Measurements from ENCODE around the gene PTPRT.

Gene PTPRT

GRCh38 chr20:43198607-43199006 lies 8.9 kb upstream of the PTPRT start:
- H2BK120ac ChIP-seq (ENCODE audit: low read depth, low read length), result no peak overlapping the region
- no peak for DNase-seq

GRCh38 chr20:43196243-43196642 lies 6.5 kb upstream of the PTPRT start:
- Histone ChIP-seq H4K8ac (ENCODE audit: low read length) (no peak overlapping the region), H3K4me3 (ENCODE audit: insufficient read depth in 1 of 2, low read depth in 1 of 2, low read length in 2 of 2) (no peak overlapping the region), H3K36me3 (ENCODE audit: control insufficient read depth in 1 of 2, insufficient read depth in 2 of 2, low read depth in 1 of 2, low read length in 2 of 2) (no peaks in the 10 kb centered on the region), H3K27ac (ENCODE audit: low read length, poor library complexity, severe bottlenecking) (no peak overlapping the region), H2AK5ac (ENCODE audit: low read length, severe bottlenecking) (no peak overlapping the region), H2BK15ac (ENCODE audit: low read depth, poor library complexity, severe bottlenecking) (no peak overlapping the region), H3K4me1 (ENCODE audit: control insufficient read depth, insufficient read depth, low read depth, low read length) (no peaks in the 10 kb centered on the region), H2BK12ac (ENCODE audit: low read length in 2 of 2) (no peak overlapping the region), H3K9me3 (ENCODE audit: control insufficient read depth, low read length) (no peaks in the 10 kb centered on the region), H2BK5ac (ENCODE audit: low read depth, low read length, poor library complexity, severe bottlenecking) (no peak overlapping the region), H2AFZ (ENCODE audit: low read depth, low read length) (no peak overlapping the region), H2BK120ac (ENCODE audit: low read depth, low read length) (no peak overlapping the region), H3K27me3 (ENCODE audit: control insufficient read depth in 1 of 2, insufficient read depth in 1 of 2, low read length in 2 of 2) (peaks cover 10 to 34% of the 10 kb centered on the region in 2 experiments), H3K14ac (ENCODE audit: low read length in 2 of 2) (no peak overlapping the region), H3K23ac (ENCODE audit: low read length in 2 of 2) (no peak overlapping the region), H3K9ac (ENCODE audit: low read length) (no peak overlapping the region), H3K4me2 (ENCODE audit: low read length, poor library complexity, severe bottlenecking) (no peak overlapping the region), H3K4ac (ENCODE audit: low read depth in 1 of 2, low read length in 2 of 2) (no peak overlapping the region), H3K18ac (ENCODE audit: low read depth in 1 of 2, low read length in 2 of 2) (no peak overlapping the region), H3K79me1 (replicated peaks; ENCODE audit: low read length, poor library complexity, severe bottlenecking) (no peaks in the 10 kb centered on the region), H4K91ac (ENCODE audit: low read length) (no peak overlapping the region)
- no peak for DNase-seq
- 79% methylated on average over 3 of the region's 3 CpGs for WGBS

More at GRCh38 chr20:43198607-43199006, 8.9 kb upstream of the PTPRT start:
- no peak overlapping the region for H2AFZ ChIP-seq (ENCODE audit: low read depth, low read length)
- H3K27ac ChIP-seq (ENCODE audit: low read length, poor library complexity, severe bottlenecking), result no peak overlapping the region
- WGBS, result 43% methylated on average over 4 of the region's 4 CpGs
- H3K27me3 ChIP-seq (ENCODE audit: control insufficient read depth in 1 of 2, insufficient read depth in 1 of 2, low read length in 2 of 2), result peaks cover 0 to 16% of the 10 kb centered on the region in 2 experiments
- H3K4me1 ChIP-seq (ENCODE audit: control insufficient read depth, insufficient read depth, low read depth, low read length), result no peaks in the 10 kb centered on the region
- no peak overlapping the region for H3K14ac ChIP-seq (ENCODE audit: low read length in 2 of 2)
- no peak overlapping the region for H3K4ac ChIP-seq (ENCODE audit: low read depth in 1 of 2, low read length in 2 of 2)
- H3K36me3 ChIP-seq (ENCODE audit: control insufficient read depth in 1 of 2, insufficient read depth in 2 of 2, low read depth in 1 of 2, low read length in 2 of 2), result no peaks in the 10 kb centered on the region
- H3K9ac ChIP-seq (ENCODE audit: low read length), result no peak overlapping the region
- no peak overlapping the region for H3K4me3 ChIP-seq (ENCODE audit: insufficient read depth in 1 of 2, low read depth in 1 of 2, low read length in 2 of 2)
- no peak overlapping the region for H4K8ac ChIP-seq (ENCODE audit: low read length)
- no peak overlapping the region for H2AK5ac ChIP-seq (ENCODE audit: low read length, severe bottlenecking)
- no peak overlapping the region for H3K18ac ChIP-seq (ENCODE audit: low read depth in 1 of 2, low read length in 2 of 2)
- H3K79me1 ChIP-seq (replicated peaks; ENCODE audit: low read length, poor library complexity, severe bottlenecking), result no peaks in the 10 kb centered on the region
- no peak overlapping the region for H3K23ac ChIP-seq (ENCODE audit: low read length in 2 of 2)
- H4K91ac ChIP-seq (ENCODE audit: low read length), result no peak overlapping the region
- H2BK12ac ChIP-seq (ENCODE audit: low read length in 2 of 2), result no peak overlapping the region
- no peak overlapping the region for H2BK15ac ChIP-seq (ENCODE audit: low read depth, poor library complexity, severe bottlenecking)
- H3K4me2 ChIP-seq (ENCODE audit: low read length, poor library complexity, severe bottlenecking), result no peak overlapping the region
- no peak overlapping the region for H2BK5ac ChIP-seq (ENCODE audit: low read depth, low read length, poor library complexity, severe bottlenecking)
- H3K9me3 ChIP-seq (ENCODE audit: control insufficient read depth, low read length), result no peaks in the 10 kb centered on the region

DNA sequence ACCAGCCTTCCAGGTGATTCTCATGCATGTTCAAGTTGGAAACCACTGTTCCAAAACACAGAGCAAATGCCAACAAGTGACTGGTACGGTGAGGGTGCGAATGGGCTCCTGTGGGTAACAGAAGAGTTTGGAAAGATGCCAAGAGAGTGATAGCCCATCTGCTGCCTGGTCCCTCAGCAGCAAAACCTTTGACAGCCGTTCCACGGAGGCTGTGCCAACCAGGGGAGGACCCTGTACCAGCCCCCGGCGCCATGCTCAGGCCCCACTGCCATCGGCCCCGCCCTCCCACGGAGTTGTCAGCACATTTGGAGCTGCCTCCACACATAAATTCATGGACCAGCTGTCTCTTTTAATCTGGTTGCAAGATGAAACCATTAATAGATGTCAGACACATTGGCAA lies 4.4 kb upstream of the PTPRT start:
- no peak overlapping the region for H3K14ac ChIP-seq (ENCODE audit: low read length in 2 of 2)
- H2BK15ac ChIP-seq (ENCODE audit: low read depth, poor library complexity, severe bottlenecking), result no peak overlapping the region
- H4K8ac ChIP-seq (ENCODE audit: low read length), result no peak overlapping the region
- WGBS, result 70% methylated on average over 9 of the region's 9 CpGs
- no peak overlapping the region for H3K18ac ChIP-seq (ENCODE audit: low read depth in 1 of 2, low read length in 2 of 2)
- H4K91ac ChIP-seq (ENCODE audit: low read length), result no peak overlapping the region
- no peak overlapping the region for H2AFZ ChIP-seq (ENCODE audit: low read depth, low read length)
- no peak overlapping the region for H2AK5ac ChIP-seq (ENCODE audit: low read length, severe bottlenecking)
- no peak overlapping the region for H2BK120ac ChIP-seq (ENCODE audit: low read depth, low read length)
- no peak overlapping the region for H3K23ac ChIP-seq (ENCODE audit: low read length in 2 of 2)
- H3K4me2 ChIP-seq (ENCODE audit: low read length, poor library complexity, severe bottlenecking), result no peak overlapping the region
- no peak overlapping the region for H3K27ac ChIP-seq (ENCODE audit: low read length, poor library complexity, severe bottlenecking)
- H2BK12ac ChIP-seq (ENCODE audit: low read length in 2 of 2), result no peak overlapping the region
- no peaks in the 10 kb centered on the region for H3K36me3 ChIP-seq (ENCODE audit: control insufficient read depth in 1 of 2, insufficient read depth in 2 of 2, low read depth in 1 of 2, low read length in 2 of 2)
- no peaks in the 10 kb centered on the region for H3K79me1 ChIP-seq (replicated peaks; ENCODE audit: low read length, poor library complexity, severe bottlenecking)
- no peak for DNase-seq
- no peak overlapping the region for H3K4ac ChIP-seq (ENCODE audit: low read depth in 1 of 2, low read length in 2 of 2)
- no peak overlapping the region for H3K9ac ChIP-seq (ENCODE audit: low read length)
- no peak overlapping the region for H3K4me3 ChIP-seq (ENCODE audit: insufficient read depth in 1 of 2, low read depth in 1 of 2, low read length in 2 of 2)
- peaks cover 3% of the 10 kb centered on the region for H3K4me1 ChIP-seq (ENCODE audit: control insufficient read depth, insufficient read depth, low read depth, low read length)
- H2BK5ac ChIP-seq (ENCODE audit: low read depth, low read length, poor library complexity, severe bottlenecking), result no peak overlapping the region
- H3K27me3 ChIP-seq (ENCODE audit: control insufficient read depth in 1 of 2, insufficient read depth in 1 of 2, low read length in 2 of 2), result peaks cover 23 to 43% of the 10 kb centered on the region in 2 experiments
- H3K9me3 ChIP-seq (ENCODE audit: control insufficient read depth, low read length), result no peaks in the 10 kb centered on the region

DNA sequence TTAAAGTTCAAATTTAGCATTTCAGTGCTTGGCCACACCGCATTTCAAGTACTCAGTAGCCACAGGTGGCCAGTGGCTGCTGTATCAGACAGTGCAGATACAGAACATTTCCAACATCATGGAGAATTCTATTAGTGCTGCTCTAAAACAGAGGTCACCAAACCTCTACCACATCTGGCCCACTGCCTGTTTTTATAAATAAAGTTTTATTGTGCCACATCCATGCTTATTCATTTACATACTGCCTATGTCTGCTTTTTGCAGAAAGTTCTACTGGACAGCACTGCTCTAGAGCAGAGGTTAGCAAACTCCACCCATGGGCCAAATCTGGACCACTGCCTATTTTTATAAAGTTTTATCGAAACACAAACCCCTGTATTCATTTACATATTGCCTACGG lies 3.7 kb upstream of the PTPRT start:
- Histone ChIP-seq H3K79me1 (replicated peaks; ENCODE audit: low read length, poor library complexity, severe bottlenecking) (no peaks in the 10 kb centered on the region), H3K18ac (ENCODE audit: low read depth in 1 of 2, low read length in 2 of 2) (no peak overlapping the region), H3K4ac (ENCODE audit: low read depth in 1 of 2, low read length in 2 of 2) (no peak overlapping the region), H2AFZ (ENCODE audit: low read depth, low read length) (no peak overlapping the region), H4K8ac (ENCODE audit: low read length) (no peak overlapping the region), H4K91ac (ENCODE audit: low read length) (no peak overlapping the region), H2BK120ac (ENCODE audit: low read depth, low read length) (no peak overlapping the region), H2BK5ac (ENCODE audit: low read depth, low read length, poor library complexity, severe bottlenecking) (no peak overlapping the region), H3K4me3 (ENCODE audit: insufficient read depth in 1 of 2, low read depth in 1 of 2, low read length in 2 of 2) (no peak overlapping the region), H3K14ac (ENCODE audit: low read length in 2 of 2) (no peak overlapping the region), H3K9ac (ENCODE audit: low read length) (no peak overlapping the region), H3K23ac (ENCODE audit: low read length in 2 of 2) (no peak overlapping the region), H3K27ac (ENCODE audit: low read length, poor library complexity, severe bottlenecking) (no peak overlapping the region), H3K9me3 (ENCODE audit: control insufficient read depth, low read length) (no peaks in the 10 kb centered on the region), H2AK5ac (ENCODE audit: low read length, severe bottlenecking) (no peak overlapping the region), H3K4me1 (ENCODE audit: control insufficient read depth, insufficient read depth, low read depth, low read length) (peaks cover 3% of the 10 kb centered on the region), H3K27me3 (ENCODE audit: control insufficient read depth in 1 of 2, insufficient read depth in 1 of 2, low read length in 2 of 2) (peaks cover 30 to 49% of the 10 kb centered on the region in 2 experiments), H2BK15ac (ENCODE audit: low read depth, poor library complexity, severe bottlenecking) (no peak overlapping the region), H2BK12ac (ENCODE audit: low read length in 2 of 2) (no peak overlapping the region), H3K36me3 (ENCODE audit: control insufficient read depth in 1 of 2, insufficient read depth in 2 of 2, low read depth in 1 of 2, low read length in 2 of 2) (no peaks in the 10 kb centered on the region), H3K4me2 (ENCODE audit: low read length, poor library complexity, severe bottlenecking) (no peak overlapping the region)
- WGBS, result 88% methylated on average over 2 of the region's 3 CpGs
- no peak for DNase-seq
